ENCODE measurements around the gene AKIRIN2.
"Not testable (repeated sequence)": the region's sequence is repeated elsewhere in the genome, so short reads cannot be mapped to it uniquely, and the experiment has no call there.

Gene AKIRIN2

DNA sequence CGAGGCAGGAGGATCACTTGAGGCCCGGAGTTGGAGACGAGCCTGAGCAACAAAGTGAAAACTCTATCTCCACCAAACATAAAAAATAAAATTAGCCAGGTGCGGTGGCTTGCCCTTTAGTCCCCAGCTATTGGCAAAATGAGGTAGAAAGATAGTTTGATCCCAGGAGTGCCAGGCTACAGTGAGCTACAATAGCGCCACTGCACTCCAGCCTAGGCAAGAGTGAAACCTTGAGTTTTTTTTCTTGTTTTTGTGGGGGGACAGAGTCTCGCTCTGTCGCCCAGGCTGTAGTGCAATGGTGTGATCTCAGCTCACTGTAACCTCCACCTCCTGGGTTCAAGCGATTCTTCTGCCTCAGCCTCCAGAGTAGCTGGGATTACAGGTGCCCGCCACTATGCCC is 14.1 kb downstream of the AKIRIN2 start:
- not testable (repeated sequence) for DNase-seq (ENCODE audit: low spot score)

DNA sequence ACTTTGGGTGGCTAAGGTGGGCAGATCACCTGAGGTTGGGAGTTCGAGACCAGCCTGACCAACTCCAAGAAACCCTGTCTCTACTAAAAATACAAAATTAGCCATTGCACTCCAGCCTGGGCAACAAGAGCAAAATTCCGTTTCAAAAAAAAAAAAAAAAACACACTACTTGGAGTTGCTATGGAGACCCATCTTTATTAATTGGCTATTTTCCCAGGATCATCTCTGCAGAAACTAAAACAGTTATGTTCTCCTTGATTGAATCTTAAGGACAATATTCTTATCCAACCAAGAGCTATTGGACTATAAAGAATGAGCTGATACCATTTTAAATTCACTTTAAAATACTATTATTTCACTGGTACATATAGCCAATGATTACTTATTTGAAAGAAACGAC is 14.7 kb downstream of the AKIRIN2 start:
- DNase-seq (ENCODE audit: low spot score), result no peak

DNA sequence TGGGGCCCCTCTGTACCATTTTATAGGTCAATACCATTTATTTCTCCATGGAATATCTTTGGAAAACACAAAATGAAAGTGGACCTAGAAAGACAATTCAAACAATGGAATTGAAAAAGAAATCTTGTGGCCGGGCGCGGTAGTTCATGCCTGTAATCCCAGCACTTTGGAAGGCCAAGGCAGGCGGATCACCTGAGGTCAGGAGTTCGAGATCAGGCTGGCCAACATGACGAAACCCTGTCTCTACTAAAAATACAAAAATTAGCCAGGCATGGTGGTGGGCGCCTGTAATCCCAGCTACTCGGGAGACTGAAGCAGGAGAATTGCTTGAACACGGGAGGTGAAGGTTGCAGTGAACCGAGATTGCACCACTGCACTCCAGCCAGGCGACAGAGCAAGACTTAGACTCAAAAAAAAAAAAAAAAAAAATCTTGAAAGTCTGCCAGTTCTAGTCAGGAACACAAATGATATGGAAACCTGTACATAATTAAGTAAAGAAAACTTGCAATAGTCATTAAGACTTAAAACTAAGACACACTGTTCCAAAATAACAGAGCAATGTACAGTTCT is 15.3 kb downstream of the AKIRIN2 start:
- not testable (repeated sequence) for DNase-seq (ENCODE audit: low spot score)

DNA sequence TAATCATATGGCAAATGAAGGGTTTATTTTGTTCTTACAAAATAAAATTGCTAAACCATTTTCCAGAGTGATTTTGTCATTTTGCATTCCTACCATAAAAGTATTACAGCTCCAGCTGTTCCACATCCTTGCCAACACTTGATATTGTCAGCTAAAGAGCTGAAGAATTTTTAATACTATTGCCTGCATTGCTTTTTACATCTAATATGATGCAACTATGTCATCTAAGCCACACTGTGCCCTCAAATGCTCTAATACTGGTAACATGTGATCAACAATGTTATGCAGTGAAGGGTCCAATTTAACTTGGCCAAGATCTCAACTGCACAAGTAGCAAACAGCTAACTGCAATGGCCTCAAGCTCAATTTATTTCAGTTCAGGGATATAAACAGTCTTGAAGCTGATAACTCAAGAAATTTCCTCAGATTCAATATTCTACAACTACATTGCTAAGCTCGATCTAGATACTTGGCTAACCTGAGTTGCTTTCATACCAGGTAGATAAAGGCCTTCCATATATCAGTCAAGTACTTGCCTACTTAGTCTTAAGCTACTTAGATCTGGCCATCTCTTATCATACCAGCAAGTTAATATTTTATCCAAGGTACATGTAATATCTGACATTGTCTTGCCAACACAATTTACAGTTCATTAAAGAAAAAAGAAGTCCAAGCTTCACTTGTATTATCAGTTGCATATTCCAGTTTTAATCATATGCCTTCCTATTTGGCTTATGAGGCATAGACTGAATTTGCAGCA is 17.0 kb downstream of the AKIRIN2 start:
- no peak for DNase-seq (ENCODE audit: low spot score)

DNA sequence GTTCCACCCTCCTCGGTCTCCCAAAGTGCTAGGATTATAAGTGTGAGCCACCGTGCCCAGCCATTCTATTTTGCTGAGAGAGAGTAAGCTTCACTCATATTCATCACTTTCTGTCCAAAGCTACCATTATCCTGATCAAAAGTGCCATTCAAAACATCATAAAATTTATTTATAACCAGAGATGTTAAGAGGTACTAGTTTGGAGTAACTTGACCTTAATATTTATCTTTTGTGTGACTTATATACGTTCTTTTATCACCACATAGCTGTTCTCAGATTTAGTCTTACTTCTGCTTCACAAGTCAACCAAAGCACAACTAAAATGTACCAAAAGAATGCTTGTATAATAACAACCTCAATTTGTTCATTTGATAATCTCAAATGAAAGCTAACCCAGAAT is 18.1 kb downstream of the AKIRIN2 start:
- no peak for DNase-seq (ENCODE audit: low spot score)

DNA sequence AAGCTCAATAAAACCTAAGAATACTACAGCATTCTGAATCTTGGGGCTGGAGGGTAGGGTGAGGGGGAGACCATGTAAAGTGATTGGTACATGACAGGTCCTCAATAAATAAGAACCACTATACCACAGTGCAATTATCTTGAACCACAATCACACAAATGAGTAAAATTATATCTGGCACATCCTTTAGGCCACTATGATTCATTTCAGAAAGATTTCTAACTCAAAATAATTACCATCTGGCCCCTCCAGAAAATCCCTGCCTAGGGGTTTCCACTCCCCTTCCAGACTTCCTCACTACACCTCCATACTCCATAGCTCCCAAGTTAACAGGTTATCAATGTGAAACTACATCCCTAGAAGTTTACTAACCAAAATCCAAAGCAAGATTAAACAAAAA is 19.7 kb downstream of the AKIRIN2 start:
- DNase-seq (ENCODE audit: low spot score), result no peak

DNA sequence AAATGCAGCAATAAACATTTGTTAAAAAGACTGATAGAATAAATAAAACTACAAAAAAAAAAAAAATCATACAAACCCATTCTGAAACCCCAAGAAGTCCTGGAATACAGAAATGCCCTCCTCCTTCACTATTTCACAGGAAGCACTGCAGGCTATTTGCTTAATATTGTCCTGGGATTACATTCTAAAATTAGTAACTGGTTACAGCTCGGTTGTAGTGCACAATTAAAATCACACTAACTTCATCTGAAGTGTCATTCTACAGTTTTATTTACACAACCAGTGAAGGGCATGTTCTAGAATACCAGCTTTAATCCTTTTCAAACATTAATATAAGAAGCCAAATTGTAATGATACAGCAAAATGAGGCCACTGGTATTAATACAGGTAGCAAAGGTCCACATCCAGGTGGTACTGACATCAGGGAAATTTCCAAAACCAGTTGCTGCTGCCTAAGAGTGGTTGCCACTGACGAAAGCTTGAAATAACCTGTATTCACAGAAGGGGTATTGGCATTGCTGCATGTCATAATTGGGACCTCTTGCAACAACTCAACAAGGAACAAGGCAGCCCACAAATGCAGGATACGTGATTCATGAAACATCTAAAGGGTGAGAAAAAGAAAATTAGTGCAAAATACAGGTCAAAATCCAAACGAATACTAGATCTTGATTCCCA is 26.9 kb downstream of the AKIRIN2 start:
- DNase-seq (ENCODE audit: low spot score), result no peak

DNA sequence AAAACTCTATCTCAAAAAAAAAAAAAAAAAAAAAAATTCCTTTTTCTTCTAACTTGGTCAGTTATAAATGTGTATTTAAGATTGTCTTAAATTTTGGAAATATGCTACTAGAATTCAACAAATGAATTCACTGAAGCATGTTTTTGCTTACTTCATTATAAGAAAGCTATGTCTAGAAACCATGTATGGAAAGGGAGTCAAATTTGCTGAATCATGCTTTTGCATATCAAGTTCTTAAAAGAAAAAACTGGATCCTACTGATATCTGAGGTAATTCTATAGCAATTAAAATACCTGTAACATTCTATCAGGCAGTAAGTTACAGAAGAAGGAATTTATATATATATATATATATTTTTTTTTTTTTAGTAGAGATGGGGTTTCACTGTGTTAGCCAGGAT is 27.7 kb downstream of the AKIRIN2 start:
- no peak for DNase-seq (ENCODE audit: low spot score)

DNA sequence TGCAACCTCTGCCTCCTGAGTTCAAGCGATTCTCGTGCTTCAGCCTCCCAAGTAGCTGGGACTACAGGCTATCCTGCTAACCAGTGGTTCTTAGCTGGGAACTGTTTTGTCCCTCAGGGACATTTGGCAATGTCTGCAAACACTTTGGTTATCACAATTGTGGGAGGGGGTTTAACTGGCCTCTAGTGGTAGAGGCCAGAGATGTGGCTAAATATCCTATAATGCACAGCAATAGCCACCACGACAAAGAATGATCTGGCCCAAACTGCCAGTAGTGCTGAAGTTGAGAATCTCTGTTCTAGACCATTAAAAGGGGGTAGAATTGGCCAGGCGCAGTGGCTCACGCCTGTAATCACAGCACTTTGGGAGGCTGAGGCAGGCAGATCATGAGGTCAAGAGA is 28.8 kb downstream of the AKIRIN2 start:
- DNase-seq (ENCODE audit: low spot score), result no peak

DNA sequence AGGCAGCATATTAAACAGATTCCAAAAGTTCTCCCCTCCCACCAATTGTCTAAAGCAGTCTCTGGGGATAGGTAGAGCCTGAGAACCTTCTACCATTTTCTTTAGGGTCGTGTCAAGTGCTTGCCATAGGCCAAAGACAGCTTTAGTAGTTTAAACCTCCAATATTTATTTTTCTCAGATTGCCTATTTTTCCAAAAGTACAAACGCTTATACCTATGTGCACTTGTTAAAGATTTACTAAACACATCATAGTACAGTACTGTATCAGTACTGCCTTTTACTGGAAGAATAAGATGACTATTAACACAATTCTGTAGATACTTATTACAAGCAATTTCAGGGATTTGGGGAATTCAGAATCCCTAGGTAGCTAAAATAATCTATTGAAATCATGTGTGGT is 29.4 kb downstream of the AKIRIN2 start:
- no peak for DNase-seq (ENCODE audit: low spot score)

DNA sequence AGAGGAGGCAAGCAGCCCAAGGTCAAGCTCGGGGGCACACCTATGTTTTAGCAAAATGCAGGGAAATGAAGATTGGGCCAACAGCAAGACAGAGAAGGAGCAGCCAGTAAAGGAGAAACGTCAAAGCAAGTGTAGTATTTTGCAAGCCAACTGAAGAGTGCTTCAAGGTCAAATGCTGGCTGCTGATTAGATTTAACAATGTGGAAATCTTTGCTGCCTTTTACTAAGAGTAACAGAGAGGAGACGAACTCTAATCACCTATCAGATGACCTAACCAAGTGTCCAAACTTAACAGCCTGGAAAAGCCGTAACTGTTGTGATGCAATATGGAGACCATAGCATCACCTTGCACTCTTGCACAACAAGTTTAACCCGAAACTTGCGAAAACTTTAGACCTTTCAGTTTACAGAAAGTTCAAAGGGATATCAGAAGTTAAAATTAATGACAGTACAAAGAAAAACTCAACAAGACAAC is 30.4 kb downstream of the AKIRIN2 start:
- DNase-seq (ENCODE audit: low spot score), result no peak

DNA sequence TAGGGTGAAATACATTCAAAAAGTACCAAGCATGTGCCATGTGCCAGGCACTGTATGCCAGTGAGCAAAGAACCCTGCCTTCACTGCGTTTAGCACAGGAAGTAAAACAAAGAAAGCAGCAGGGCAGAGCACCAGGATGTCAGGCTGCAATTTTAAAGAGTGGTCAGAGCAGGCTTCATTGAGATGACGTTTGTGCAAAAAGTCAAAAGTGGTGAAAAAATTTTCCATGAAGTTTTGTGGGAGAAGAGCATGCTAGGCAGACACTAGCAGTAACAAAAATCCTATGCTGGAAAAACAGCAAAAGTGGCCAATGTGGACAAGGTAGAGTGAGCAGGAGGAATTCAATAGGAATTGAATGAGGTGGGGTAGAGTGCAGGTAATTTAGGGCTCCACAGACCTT is 31.3 kb downstream of the AKIRIN2 start:
- DNase-seq (ENCODE audit: low spot score), result no peak

DNA sequence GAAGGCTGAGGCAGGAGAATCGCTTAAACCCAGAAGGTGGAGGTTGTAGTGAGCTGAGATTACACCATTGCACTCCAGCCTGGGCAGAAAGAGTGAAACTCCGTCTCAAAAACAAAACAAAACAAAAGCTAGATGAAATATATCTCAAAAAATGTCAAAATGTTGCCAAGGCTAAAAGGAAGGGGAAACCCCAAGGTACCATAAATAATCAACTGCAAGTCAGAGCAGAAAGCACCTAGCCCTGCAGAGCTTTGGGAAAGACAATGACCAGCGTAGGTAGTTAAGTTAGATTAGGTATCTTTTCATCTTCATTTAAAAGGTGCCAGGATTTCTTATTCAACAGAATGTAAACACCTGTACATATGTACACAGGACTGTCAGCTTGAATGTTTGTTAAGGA is 33.0 kb downstream of the AKIRIN2 start:
- no peak for DNase-seq (ENCODE audit: low spot score)

DNA sequence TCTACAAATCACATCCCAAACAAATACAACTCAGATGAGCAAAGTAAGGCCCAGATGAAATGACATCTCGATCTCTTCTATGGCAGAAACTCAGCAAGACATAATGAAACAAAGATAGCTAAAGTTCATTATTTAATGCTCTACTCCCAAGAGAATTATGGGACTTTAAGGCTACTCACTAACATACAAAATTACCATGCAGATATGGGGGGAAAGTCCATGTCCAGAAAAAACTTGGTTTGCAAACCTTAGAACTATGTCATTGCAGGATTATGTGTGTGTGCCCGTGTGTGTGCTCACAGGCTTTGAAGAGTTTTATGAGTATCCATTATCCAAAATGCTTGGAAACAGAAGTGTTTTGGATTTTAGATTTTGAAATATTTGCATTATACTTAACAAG is 34.0 kb downstream of the AKIRIN2 start:
- no peak for DNase-seq (ENCODE audit: low spot score)

DNA sequence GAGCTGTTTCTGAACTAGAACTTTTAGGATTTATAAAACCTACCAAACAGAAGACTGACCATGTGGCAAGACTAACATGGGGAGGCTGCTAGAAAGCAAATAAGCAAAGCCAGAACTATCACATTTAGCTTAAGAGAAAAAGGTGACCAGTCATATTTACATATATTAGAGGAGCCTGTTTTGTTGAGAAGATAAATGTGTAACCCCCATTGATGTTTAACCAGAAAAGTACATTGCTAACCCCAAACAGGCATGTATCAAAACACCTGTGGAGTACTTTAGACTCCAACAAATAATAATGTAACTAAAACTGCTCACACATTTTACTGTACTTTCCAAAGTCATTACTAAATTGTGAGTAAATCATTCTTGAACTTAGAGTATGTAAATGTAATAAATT is 35.0 kb downstream of the AKIRIN2 start:
- DNase-seq (ENCODE audit: low spot score), result no peak

DNA sequence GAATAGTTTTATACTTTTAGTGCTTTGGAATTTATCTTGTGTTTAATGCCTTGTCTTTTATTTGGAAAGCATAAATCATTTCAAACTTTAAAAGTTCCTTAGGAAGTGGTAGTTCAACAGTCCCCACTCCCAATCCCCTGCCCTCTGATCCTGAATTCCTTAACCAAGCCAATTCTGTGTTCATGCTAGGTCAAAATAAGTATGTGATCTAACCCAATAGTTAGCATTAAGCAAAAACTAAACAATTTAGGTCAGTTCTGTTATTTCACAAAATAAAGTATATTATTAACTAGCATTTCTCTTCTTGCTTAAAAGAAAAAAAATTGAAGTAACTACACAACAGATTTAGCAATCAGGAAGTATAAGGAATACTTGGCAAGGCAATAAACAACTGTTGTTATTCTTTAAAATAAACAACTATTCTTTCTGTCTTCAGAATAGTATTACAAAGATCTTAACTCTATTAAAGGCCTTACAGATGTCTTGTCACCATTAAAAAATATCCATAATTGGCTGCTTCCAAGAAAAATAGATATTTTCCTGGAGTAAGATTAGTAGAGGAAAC is 37.0 kb downstream of the AKIRIN2 start:
- DNase-seq (ENCODE audit: low spot score), result no peak

DNA sequence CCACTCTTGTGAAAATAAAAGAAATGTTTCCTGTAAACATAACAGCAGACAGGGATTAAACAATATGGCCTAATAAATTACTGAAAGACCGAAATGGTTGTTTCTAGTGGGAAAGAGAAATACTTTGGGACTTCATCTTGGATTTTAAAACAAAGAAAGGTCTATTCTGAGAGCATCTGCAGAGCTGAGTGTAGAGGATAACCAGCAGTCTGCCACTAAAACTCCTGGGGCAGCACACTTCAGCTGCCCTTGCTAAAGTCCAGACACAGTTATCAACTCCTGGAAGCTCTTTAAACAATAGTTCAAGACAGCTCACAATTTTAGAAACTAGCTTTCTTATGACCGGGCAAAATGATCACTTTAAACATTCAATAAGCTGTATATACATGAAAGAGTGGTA is 38.6 kb downstream of the AKIRIN2 start:
- no peak for DNase-seq (ENCODE audit: low spot score)

DNA sequence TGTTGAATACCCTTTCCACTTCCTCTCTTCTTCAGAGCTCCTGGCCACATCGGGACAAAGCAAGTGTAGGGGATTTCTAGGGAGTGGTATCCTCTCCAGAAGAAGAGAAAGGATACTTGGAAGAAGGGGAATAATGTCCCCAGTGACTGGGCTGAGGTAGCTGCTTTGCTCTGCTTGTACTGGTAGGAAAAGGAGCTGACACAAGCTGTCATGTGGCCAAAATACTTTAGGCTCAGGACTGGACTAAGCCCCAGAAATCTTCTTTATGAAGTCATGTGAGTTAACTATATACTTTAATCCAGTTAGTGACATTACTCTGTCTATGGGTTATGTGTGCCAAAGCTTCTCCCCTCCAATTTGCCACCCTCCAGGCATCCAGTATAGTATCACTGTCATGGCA is 40.5 kb downstream of the AKIRIN2 start:
- DNase-seq (ENCODE audit: low spot score), result no peak

DNA sequence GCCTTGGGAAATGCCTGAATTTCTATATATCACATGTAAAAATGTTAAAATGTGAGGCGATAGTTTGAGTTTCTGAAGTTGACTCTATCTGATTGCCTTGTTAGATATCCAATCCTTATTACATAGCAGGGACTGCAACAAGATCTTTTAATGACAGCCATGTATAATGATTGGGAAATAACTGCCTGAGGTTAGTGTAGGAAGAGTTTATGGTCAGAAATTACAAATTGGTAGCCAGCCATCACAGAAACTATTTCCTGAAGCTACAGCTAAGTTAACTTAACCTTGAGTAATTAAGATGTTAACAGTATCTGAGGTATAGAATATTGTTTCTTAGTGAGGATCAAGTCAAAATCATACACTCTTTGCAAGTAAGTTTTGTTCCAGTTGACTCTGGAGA is 41.0 kb downstream of the AKIRIN2 start:
- DNase-seq (ENCODE audit: low spot score), result no peak

DNA sequence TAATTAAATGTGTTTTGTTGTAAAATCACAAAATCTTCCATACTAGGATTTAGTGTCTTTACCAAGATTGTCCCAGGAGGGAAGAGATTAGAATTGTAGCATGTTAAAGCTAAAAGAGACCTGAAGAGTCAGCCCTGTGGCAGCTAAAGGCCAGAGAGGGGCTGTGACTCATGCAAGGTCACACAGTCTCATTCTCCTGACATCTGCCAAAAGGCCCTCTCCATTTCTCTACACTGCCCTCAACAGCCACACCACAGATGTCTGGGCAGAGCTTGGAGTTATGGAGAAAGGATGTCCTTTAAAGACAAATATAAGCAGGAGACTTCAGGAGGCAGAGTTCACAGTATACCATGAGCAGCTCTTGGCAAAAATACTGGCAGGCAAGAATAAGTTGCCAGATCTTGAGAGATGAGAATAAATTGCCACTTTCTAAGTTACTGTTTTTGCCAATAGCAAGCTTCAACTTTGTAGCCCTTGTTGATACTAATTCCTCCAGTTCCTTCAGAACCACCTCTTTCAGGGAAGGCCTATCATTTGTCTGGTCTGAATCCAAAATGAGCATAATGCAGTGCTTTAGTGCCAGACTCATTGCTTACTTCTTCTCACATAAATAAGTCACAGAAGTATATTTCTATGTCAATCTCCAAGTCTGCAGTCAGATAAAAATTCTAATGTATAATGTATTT is 41.7 kb downstream of the AKIRIN2 start:
- no peak for DNase-seq (ENCODE audit: low spot score)

DNA sequence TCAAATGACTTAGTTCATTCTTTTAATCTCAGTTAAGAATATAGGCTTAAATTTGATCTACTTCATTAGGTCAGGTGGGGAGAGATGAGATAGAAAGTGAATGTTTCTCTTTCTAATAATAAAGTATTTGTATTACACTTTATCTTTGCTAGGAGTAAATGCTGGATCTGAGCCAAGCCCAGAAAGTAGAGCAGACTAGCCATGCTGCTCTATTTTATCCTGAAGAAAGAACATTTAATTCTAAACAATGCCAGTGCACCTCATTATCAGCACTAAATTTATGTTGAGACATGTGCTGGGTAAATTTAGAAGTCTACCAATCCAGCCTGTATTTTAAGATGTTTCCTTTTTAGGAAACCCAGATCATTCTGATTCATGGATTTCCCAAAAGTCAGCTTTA is 43.5 kb downstream of the AKIRIN2 start:
- no peak for DNase-seq (ENCODE audit: low spot score)

DNA sequence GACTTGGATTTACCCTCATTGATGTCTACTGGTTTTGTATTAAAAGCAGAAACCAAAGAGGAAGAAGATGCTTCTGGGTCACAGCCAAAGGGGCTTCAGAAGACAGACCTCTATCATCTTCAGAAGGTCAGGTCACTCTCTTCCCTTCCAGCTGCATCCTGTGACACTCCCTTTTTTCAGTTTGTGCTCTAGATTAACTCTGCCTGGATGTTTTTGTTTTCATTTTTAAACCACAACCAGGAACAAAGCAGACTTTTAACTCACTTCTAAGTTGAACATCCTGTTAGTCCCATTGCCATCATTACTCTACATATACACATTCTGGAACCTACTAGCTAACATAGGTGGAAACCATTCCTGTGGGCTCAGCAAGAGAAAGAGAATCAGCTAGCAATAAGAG is 45.2 kb downstream of the AKIRIN2 start:
- DNase-seq (ENCODE audit: low spot score), result no peak

All from SK-N-DZ (cell line).